SW480 (cell line): Measurements from ENCODE around the gene CAB39.
A peak's percentile ranks its signal among the peaks of the same experiment; 100 is the strongest.

Experiments
- DNase-seq: peaks from one replicate; pipeline ENCODE4 v3.0.0-alpha.2; 2016; ENCODE audit warnings: low spot score

CAB39 gene

GRCh38 chr2:230821261-230821990, 108.8 kb downstream of the CAB39 start:
- DNase-seq, result no peak

- no peak for DNase-seq
Measured at GRCh38 chr2:230821991-230822520, 109.4 kb downstream of the CAB39 start.

DNA sequence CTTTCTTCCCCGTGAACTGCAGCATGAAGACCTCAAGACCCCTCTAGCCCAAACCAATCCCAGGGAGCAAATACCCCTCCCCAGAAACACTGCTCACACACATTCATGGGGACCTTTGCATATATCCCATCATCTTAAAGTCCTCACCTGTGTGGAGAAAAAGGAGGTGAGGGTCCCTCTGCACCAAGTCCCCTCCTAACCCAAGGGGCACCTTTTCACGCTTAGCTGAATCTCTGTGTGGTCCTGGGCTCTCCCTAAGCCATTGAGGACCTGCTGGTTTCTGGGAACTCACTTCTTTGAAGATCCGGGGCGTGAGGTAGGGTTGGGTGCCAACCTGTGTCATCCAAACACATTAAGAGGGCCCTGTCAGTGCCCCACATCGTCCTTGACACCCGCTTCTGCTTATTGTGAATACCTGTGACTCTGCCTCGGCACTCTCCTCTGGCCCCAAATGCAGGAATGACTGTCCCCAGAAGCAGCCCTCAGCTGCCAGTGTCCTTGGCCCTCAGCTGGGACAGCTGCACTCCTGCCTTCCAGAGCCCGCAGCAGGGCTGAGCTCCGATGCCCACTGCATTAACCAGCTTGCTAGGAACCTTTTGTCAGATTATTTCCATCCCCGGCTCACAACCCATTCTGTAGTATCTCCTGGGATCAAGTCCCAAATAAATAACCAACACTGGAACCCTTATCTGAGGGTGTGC, 110.8 kb downstream of the CAB39 start:
- DNase-seq, result no peak

DNA sequence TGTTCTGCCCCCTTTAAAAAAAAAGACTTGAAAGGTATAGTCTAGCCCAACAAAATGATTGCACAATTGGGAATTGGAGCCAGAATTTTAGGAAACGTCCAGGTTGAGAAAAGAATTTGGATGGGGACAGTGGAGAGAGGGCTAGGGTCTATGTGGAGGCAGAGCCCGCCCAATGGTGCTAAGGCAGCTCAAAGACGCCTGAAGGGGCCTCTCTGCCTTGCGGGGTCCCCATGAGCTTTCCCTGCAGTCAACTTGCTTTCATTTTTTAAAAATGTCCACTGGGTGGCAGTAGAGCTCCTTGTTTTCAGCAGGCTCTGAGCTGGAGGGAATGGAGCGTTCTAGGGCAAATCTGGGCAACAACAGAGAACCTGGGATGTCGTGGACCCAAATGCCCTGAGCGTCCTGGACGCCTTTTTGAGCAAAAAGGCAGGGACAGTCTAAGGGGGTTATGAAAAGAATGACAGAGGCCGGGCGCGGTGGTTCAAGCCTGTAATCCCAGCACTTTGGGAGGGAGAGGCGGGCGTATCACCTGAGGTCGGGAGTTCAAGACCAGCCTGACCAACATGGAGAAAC, 111.8 kb downstream of the CAB39 start:
- DNase-seq, result peak; percentile 81

GRCh38 chr2:230825354-230825753, 112.7 kb downstream of the CAB39 start:
- DNase-seq, result no peak

DNA sequence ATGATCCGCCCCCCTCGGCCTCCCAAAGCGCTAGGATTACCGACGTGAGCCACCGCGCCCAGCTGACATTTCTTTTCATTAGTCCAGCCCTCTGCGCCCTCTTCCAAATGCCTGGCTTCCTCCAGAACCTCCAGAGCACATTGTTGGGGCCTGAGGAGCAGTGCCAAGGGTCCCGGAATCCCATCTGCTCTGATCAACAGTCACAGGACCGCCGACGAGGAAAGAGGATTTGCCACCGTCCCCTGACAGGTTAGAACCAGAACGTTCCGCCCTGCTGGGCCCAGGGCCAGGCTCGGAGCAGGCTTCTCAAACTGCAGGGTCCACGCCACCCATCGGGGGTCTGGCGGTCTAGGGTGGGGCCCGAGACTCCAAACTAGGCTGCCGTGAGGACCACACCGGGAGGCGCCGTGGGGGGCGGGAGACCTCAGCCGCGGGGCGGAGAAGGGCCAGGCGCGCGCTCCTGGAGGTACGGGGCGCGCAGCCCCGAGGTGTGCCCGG, 115.2 kb downstream of the CAB39 start:
- DNase-seq, result no peak

- DNase-seq, result no peak
Measured at GRCh38 chr2:230828272-230828961, 115.8 kb downstream of the CAB39 start.

- no peak for DNase-seq
Measured at GRCh38 chr2:230829293-230829692, 116.7 kb downstream of the CAB39 start.

- DNase-seq, result no peak
Measured at GRCh38 chr2:230829959-230830358, 117.3 kb downstream of the CAB39 start.

GRCh38 chr2:230830428-230830827, 117.8 kb downstream of the CAB39 start:
- DNase-seq, result no peak

DNA sequence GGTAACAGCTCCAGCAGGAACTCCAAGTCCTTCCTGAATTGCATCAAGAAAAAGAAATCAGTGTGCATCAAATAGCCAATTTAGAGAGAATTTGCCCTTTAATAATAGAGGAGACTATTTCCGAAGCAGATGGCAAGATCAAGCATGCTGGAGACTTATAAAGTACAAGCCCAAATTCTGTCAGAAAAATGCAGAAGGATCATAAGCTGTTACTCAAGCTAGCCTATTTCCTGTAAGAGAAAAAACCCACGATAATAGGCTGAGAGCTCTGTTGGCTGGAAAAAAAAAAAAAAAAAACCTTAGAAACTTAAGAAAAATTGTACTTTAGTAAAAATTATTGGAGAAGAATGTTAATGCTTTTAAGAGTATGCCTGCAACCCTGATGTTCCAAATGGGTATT, 127.7 kb downstream of the CAB39 start:
- no peak for DNase-seq

DNA sequence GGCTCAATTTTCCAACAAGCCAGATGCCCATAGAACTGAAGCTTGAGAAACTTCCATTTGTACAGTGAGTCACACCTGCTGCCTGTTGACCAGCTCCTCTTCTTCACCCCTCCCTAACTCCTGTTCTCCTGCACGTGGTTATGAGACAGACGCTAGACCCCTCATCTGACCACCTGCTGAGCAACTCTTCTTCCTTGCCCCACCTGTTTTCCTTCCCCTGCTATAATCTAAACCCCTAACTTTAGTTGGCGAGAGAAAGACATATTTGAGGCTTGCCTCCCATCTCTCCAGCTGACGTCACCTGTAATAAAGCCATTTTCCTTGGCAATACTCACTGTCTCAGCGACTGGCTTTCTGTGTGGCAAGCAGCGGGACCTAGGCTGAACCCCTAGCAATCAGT, 129.8 kb downstream of the CAB39 start:
- DNase-seq, result no peak

GRCh38 chr2:230843132-230843531, 130.5 kb downstream of the CAB39 start:
- DNase-seq, result no peak

- no peak for DNase-seq
Measured at GRCh38 chr2:230846360-230846759, 133.7 kb downstream of the CAB39 start.

DNA sequence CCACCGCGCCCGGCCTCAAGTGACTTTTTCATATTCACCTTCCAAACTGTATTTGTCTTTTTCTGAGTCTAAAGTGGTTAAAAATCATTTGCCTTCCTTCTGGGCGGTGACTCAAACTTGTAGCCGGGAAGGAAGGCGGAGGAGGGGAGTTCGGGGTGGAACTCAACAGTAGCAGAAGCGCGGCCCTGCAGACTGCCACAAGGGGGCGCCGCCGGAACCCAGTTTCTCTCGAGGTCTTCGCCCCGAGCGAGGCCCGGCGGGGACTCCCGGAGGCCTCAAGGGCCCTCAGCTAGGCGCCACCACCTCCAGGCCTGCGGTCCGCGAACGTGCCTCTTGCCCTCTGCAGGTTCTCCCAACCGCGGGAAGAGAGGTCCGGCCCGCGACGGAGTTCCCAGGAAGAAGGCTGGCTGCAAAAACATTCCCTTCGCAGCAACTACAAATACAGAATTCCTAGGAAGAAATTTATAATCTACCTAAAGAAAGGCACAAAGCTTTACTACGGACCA, 135.3 kb downstream of the CAB39 start:
- DNase-seq, result peak; percentile 63

GRCh38 chr2:230849633-230850357, 137.2 kb downstream of the CAB39 start:
- DNase-seq, result no peak

GRCh38 chr2:230850358-230850658, 137.7 kb downstream of the CAB39 start:
- DNase-seq, result no peak

GRCh38 chr2:230852113-230852512, 139.5 kb downstream of the CAB39 start:
- DNase-seq, result no peak

GRCh38 chr2:230861552-230862255, 149.1 kb downstream of the CAB39 start:
- DNase-seq, result peak; percentile 21

DNA sequence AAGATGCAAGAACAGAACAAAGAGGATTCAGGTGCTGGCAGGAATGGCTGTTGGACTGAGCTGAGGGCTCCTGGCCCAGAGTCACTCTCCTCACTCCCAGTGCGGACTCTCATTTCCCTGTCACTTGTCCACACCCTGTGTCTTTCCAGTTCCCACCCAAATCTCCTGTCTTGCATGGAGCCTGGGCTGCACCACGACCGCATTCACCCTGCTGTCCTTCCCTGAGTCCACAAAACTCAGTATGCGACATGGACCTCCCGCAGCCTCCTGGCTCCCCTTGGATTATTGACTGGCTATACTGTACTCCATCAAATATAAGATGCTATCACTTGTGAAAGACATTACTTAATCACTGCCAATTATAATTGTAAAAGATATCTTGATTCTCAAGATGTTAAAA, 149.7 kb downstream of the CAB39 start:
- no peak for DNase-seq

- no peak for DNase-seq
Measured at GRCh38 chr2:230863031-230863430, 150.4 kb downstream of the CAB39 start.
